RKO (cell line): Measurements from ENCODE around the gene CNRIP1.
"Not testable (repeated sequence)": the region's sequence is repeated elsewhere in the genome, so short reads cannot be mapped to it uniquely, and the experiment has no call there.

ENCODE experiments used
- DNase-seq: peaks from one replicate; pipeline ENCODE4 v3.0.0-alpha.2; 2016; ENCODE audit warnings: low spot score

CNRIP1 gene

GRCh38 chr2:68319398-68320117 lies at the start of gene CNRIP1:
TSS of gene CNRIP1 (minus strand) at chr2:68319949. CDS start at chr2:68319400, 549 bp downstream.
- DNase-seq, result no peak

- no peak for DNase-seq
Observed at GRCh38 chr2:68369337-68369734, 49.6 kb upstream of the CNRIP1 start.

- DNase-seq, result peak; percentile 35
Observed at GRCh38 chr2:68368654-68369336, 49.0 kb upstream of the CNRIP1 start.

DNA sequence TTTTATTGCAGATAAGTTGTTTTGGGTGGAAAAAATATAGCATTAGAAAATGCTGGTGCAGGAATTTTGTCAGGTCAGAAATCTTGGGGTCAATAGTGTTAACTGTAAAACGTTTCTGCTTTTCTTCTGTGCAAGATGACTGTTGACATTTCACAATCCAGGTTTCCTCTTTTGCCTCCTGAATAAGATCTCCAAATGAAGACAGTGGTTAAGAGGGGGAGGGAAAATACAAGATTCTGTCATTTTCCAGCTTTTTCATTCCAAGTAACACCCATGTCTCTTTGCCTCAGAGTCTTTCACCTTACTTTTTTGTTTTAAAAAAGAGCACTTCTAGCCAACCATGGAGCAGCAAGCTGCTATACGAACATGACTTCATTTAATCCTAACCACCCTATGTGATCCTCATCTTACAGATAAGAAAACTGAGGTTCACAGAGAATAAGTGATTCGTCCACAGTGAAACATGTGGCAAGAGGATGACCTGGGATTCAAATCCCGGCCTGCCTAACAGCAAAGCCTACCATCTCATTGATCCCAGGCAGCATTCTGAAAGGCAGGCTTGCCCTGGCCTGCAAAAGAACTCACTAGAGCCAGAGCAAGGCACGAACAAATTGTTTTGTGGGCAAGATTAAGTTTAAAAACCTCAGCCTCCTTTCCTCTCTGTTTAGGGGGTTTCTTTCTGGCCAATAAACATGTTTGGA lies 48.4 kb upstream of the CNRIP1 start:
- DNase-seq, result no peak

GRCh38 chr2:68366083-68366560 lies 46.4 kb upstream of the CNRIP1 start:
- DNase-seq, result no peak

GRCh38 chr2:68365087-68365486 lies 45.3 kb upstream of the CNRIP1 start, which contains the start of gene PLEK:
TSS of gene PLEK (plus strand) at chr2:68365282. CDS start at chr2:68365352, 70 bp downstream.
- DNase-seq, result no peak

- DNase-seq, result no peak
Observed at GRCh38 chr2:68363721-68364120, 44.0 kb upstream of the CNRIP1 start.

- no peak for DNase-seq
Observed at GRCh38 chr2:68362749-68363148, 43.0 kb upstream of the CNRIP1 start.

DNA sequence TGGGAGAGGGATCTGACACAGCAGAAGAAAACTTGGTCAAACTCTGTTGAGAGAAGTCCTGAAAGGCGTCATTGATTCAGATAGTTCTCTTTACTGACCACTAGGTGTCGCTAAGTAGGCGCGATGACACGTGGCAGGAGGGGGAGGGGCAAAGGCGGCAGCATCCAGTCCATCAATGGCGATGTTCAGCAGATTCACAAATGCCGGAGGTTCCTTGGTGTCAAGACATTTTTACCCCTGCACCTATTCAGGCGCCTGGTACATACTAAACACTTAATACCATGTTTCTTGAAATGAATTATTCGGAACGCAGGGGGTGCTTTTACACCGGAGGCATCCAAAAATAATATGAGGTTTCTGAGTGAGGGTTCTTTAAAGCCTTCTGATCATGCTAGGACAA lies 42.3 kb upstream of the CNRIP1 start:
- DNase-seq, result peak; percentile 79

GRCh38 chr2:68359889-68360288 lies 40.1 kb upstream of the CNRIP1 start:
- DNase-seq, result no peak

- peak; percentile 57 for DNase-seq
Observed at GRCh38 chr2:68357605-68358337, 38.0 kb upstream of the CNRIP1 start.

GRCh38 chr2:68356599-68357239 lies 37.0 kb upstream of the CNRIP1 start:
- DNase-seq, result no peak

- no peak for DNase-seq
Observed at GRCh38 chr2:68352651-68353391, 33.1 kb upstream of the CNRIP1 start.

DNA sequence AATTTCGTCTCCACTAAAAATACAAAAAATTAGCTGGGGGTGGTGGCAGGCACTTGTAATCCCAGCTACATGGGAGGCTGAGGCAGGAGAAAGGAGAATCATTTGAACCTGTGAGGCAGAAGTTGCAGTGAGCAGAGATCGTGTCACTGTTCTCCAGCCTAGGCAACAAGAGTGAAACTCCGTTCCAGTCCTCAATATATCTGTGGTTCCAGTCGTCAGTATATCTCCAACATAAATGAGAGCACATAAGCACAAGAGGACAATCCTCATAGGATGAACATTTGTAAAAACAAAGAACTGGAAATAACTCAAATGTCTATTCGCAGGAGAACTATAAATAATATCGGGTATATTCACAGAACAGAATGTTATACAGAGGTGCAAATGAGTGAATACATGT lies 32.2 kb upstream of the CNRIP1 start:
- no peak for DNase-seq

DNA sequence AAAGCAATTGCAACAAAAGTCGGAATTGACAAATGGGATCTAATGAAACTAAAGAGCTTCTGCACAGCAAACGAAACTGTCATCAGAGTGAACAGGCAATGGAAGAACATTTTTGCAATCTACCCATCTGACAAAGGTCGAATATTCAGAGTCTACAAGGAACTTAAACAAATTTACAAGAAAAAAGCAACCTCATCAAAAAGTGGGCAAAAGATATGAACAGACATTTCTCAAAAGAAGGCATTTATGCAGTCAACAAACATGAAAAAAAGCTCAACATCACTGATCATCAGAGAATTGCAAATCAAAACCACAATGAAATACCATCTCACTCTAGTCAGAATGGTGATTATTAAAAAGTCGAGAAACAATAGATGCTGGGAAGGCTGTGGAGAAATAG lies 29.3 kb upstream of the CNRIP1 start:
- DNase-seq, result not testable (repeated sequence)

DNA sequence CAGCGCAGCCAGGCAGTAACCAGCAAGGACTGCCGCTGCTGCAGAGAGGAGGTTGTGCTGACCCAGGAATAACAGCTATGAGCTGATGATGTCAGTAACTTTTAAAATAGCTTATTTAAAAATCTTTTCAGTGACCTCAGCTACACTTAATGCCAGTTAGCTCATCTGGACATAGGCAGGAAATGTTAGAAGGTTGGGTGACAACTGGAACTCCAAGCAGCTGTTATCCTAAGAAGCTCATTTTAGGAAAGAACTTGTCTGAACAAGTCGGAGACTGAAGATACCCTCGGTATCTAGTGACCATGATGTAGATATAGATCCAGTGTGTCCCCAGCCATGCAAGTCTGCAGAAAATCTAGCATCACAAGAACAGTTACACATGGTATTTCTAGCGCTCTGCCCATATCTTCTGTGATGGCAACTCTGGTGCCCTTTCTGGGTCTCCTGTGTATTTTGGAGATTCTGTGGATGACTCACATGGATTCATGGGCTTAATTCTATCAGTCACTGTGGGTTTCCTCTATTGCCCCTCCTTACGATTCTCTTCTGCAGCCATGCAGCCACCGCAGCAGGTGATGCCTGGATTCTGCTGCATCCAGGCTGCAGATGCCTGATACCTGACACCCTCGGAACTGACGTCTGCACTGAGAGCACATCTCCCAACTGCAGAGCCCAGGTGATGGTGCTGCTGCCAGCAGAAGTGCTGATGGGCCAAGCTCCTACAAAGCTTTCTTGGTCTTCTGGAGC lies 25.6 kb upstream of the CNRIP1 start:
- DNase-seq, result no peak

- no peak for DNase-seq
Observed at GRCh38 chr2:68344031-68344430, 24.3 kb upstream of the CNRIP1 start.

GRCh38 chr2:68342470-68342869 lies 22.7 kb upstream of the CNRIP1 start:
- DNase-seq, result no peak

GRCh38 chr2:68341583-68341982 lies 21.8 kb upstream of the CNRIP1 start:
- DNase-seq, result no peak

DNA sequence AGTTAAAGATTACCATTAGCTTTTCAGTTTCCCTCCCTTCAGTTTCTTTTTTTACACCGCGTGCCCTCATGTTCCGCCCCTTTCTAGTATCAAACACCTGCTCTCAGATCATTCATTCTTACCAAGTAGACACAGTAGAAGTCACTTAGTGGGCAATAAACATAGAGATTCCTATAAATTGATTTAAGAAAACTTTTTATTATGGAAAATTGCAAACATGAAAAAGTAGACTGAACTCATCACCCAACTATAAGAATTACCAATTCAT lies 21.2 kb upstream of the CNRIP1 start:
- no peak for DNase-seq
